ENCODE data around the gene HELT.
A peak's percentile ranks its signal among the peaks of the same experiment; 100 is the strongest.

The HELT gene

DNA sequence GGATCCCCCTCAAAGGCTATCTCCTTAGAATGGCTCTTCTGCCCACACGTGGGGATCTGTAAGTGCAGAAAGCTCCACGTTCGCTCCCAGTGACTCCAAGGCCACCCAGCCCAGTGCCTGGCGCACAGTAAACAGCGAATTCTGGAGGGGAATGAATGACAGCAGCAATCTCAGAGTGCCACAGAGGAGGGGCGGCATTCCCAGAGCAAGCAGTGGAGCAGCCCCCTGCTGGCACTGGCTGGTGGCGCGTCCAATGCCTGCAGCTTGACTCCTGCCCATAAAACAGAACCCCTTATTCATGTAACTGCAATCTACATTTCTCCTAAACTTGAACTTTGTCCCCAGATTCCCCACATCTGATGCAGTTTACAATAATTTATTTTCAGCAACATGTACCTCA is 6.9 kb upstream of the HELT start:
- TF ChIP-seq ZNF8 (CRISPR knock-in tag; IDR thresholded peaks at IDR 0.05), result no peak
- TF ChIP-seq, protein P1, sequence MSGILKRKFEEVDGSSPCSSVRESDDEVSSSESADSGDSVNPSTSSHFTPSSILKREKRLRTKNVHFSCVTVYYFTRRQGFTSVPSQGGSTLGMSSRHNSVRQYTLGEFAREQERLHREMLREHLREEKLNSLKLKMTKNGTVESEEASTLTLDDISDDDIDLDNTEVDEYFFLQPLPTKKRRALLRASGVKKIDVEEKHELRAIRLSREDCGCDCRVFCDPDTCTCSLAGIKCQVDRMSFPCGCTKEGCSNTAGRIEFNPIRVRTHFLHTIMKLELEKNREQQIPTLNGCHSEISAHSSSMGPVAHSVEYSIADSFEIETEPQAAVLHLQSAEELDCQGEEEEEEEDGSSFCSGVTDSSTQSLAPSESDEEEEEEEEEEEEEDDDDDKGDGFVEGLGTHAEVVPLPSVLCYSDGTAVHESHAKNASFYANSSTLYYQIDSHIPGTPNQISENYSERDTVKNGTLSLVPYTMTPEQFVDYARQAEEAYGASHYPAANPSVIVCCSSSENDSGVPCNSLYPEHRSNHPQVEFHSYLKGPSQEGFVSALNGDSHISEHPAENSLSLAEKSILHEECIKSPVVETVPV (CRISPR knock-in tag; IDR thresholded peaks at IDR 0.05), result no peak
- no peak for TF ChIP-seq ARNTL (CRISPR knock-in tag; IDR thresholded peaks at IDR 0.05; ENCODE audit: borderline replicate concordance, low read depth)
- TF ChIP-seq TCF4 (CRISPR knock-in tag; IDR thresholded peaks at IDR 0.05; ENCODE audit: borderline replicate concordance), result no peak
- TF ChIP-seq, protein P2, sequence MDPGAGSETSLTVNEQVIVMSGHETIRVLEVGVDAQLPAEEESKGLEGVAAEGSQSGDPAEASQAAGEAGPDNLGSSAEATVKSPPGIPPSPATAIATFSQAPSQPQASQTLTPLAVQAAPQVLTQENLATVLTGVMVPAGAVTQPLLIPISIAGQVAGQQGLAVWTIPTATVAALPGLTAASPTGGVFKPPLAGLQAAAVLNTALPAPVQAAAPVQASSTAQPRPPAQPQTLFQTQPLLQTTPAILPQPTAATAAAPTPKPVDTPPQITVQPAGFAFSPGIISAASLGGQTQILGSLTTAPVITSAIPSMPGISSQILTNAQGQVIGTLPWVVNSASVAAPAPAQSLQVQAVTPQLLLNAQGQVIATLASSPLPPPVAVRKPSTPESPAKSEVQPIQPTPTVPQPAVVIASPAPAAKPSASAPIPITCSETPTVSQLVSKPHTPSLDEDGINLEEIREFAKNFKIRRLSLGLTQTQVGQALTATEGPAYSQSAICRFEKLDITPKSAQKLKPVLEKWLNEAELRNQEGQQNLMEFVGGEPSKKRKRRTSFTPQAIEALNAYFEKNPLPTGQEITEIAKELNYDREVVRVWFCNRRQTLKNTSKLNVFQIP (CRISPR knock-in tag; IDR thresholded peaks at IDR 0.05; ENCODE audit: borderline replicate concordance, low read depth), result no peak
- TF ChIP-seq, protein P3, sequence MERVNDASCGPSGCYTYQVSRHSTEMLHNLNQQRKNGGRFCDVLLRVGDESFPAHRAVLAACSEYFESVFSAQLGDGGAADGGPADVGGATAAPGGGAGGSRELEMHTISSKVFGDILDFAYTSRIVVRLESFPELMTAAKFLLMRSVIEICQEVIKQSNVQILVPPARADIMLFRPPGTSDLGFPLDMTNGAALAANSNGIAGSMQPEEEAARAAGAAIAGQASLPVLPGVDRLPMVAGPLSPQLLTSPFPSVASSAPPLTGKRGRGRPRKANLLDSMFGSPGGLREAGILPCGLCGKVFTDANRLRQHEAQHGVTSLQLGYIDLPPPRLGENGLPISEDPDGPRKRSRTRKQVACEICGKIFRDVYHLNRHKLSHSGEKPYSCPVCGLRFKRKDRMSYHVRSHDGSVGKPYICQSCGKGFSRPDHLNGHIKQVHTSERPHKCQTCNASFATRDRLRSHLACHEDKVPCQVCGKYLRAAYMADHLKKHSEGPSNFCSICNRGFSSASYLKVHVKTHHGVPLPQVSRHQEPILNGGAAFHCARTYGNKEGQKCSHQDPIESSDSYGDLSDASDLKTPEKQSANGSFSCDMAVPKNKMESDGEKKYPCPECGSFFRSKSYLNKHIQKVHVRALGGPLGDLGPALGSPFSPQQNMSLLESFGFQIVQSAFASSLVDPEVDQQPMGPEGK (CRISPR knock-in tag; IDR thresholded peaks at IDR 0.05; ENCODE audit: borderline replicate concordance), result no peak
- TF ChIP-seq, protein P4, sequence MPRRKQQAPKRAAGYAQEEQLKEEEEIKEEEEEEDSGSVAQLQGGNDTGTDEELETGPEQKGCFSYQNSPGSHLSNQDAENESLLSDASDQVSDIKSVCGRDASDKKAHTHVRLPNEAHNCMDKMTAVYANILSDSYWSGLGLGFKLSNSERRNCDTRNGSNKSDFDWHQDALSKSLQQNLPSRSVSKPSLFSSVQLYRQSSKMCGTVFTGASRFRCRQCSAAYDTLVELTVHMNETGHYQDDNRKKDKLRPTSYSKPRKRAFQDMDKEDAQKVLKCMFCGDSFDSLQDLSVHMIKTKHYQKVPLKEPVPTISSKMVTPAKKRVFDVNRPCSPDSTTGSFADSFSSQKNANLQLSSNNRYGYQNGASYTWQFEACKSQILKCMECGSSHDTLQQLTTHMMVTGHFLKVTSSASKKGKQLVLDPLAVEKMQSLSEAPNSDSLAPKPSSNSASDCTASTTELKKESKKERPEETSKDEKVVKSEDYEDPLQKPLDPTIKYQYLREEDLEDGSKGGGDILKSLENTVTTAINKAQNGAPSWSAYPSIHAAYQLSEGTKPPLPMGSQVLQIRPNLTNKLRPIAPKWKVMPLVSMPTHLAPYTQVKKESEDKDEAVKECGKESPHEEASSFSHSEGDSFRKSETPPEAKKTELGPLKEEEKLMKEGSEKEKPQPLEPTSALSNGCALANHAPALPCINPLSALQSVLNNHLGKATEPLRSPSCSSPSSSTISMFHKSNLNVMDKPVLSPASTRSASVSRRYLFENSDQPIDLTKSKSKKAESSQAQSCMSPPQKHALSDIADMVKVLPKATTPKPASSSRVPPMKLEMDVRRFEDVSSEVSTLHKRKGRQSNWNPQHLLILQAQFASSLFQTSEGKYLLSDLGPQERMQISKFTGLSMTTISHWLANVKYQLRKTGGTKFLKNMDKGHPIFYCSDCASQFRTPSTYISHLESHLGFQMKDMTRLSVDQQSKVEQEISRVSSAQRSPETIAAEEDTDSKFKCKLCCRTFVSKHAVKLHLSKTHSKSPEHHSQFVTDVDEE (CRISPR knock-in tag; IDR thresholded peaks at IDR 0.05), result no peak
- TF ChIP-seq BACH2 (CRISPR knock-in tag; IDR thresholded peaks at IDR 0.05; ENCODE audit: borderline replicate concordance), result no peak
- no peak for TF ChIP-seq ZNF565 (CRISPR knock-in tag; conservative IDR thresholded peaks at IDR 0.05; ENCODE audit: low read depth)
- TF ChIP-seq ESRRG (CRISPR knock-in tag; IDR thresholded peaks at IDR 0.05), result no peak
- ATAC-seq, result peak; percentile 90

DNA sequence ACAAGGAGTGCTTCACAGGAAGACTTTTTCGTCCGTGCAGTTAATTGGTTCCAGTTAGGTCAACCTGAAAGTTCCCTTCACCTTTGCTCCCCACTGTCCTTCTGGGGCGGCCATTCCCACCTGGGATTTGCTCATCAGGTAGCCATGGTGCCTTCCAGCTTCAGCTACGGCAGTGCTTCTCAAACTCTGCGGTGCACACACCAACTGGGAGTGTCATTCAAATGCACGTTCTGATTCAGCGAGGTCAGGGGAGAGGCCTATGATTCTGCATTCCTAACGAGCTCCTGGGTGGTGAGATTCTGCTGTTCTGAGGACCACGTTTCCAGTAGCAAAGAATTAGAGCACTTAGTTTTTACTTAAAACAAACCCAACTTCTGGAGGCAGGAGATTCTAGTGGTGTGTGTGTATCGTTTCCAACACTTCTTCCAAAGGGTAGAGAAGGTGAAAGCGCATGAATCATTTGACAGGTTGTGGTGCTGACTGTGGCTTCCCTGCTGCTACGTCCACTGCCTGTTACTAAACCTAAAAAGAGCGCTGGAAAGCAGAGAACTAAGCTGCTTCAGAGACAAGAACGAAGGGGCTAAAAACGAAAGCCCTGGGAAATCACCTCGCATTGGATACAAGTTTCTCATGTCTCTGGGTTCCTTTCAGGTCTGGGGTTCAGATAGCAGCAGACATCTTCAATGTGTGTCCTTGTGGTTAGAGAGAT is 4.7 kb upstream of the HELT start:
- TF ChIP-seq CSDC2 (CRISPR knock-in tag; IDR thresholded peaks at IDR 0.05), result no peak
- TF ChIP-seq OSR1 (CRISPR knock-in tag; IDR thresholded peaks at IDR 0.05), result no peak
- no peak for TF ChIP-seq ZNF70 (CRISPR knock-in tag; IDR thresholded peaks at IDR 0.05)
- TF ChIP-seq ESRRG (CRISPR knock-in tag; IDR thresholded peaks at IDR 0.05), result no peak
- no peak for ATAC-seq

DNA sequence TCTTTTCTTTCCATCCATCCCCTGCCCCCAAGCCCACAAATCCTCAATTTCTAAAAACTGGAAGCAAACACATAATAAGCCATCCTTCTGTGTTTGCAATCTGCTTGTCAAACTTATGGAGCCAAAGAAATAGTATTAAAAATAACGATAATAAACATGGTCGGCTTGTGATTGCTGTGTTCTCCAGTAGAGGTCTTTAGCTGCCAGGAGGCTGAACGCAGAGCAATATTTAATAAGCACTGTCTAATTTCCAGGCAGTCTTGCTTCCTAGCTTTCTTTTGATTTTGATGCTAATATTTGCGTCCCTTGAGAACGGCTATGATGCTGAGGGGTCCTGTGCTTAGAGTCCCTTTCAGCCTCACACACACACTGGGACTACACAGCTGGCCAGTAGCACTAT is 3.2 kb upstream of the HELT start:
- TF ChIP-seq CSDC2 (CRISPR knock-in tag; IDR thresholded peaks at IDR 0.05) (no peak), TCF4 (CRISPR knock-in tag; IDR thresholded peaks at IDR 0.05; ENCODE audit: borderline replicate concordance) (no peak)
- TF ChIP-seq, protein P5, sequence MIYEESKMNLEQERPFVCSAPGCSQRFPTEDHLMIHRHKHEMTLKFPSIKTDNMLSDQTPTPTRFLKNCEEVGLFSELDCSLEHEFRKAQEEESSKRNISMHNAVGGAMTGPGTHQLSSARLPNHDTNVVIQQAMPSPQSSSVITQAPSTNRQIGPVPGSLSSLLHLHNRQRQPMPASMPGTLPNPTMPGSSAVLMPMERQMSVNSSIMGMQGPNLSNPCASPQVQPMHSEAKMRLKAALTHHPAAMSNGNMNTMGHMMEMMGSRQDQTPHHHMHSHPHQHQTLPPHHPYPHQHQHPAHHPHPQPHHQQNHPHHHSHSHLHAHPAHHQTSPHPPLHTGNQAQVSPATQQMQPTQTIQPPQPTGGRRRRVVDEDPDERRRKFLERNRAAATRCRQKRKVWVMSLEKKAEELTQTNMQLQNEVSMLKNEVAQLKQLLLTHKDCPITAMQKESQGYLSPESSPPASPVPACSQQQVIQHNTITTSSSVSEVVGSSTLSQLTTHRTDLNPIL (CRISPR knock-in tag; IDR thresholded peaks at IDR 0.05; ENCODE audit: low read depth), result no peak
- ATAC-seq, result 0 out of 3 replicates have a peak, but pooled peaks have one; percentile 32

DNA sequence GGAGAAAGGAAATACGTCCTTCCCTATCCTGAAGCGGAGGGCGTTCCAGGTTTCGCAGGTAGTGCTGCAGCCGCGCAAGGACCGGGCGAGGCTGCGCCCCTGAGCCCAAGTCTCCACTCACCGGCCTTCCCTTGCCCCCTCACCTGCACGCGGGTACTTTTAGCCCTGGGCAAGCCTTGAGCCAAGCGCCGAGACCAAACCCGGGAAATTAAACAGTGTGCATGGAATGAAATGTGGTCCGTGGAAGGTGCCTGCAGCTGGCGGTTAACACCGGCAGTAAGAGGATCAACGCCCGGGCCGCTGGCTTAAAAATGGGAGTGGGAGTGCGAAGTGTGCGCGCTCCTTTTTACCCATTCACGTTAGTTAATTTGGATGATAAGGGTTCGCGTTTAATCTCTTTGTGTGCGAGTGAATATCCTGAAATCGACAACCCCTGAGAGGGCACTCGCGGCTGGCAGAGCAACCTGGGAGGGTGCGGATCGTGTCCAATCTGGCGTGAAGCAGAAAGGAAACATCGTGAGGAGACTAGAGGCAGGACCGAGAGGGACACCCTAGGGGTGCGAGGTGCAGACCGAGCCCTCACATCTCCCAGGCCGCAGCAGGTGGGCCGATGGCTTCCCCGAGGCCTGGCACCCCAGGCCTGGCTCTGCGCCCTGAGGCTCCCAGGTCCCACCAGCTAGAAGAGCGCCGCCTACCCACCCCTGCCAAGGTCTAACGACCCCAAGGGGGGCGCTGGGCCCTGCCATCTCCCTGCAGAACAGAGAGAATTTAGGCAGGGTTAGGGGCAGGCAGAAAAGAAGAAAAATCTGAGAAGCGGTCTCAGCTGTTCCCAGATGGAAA is 2.0 kb upstream of the HELT start:
- ATAC-seq, result no peak
- TF ChIP-seq SNAI2 (CRISPR knock-in tag; IDR thresholded peaks at IDR 0.05), result no peak
- TF ChIP-seq PPARA (CRISPR knock-in tag; IDR thresholded peaks at IDR 0.05; ENCODE audit: borderline replicate concordance), result no peak
- no peak for TF ChIP-seq ZFP3 (CRISPR knock-in tag; IDR thresholded peaks at IDR 0.05)
- TF ChIP-seq GLIS3 (CRISPR knock-in tag; IDR thresholded peaks at IDR 0.05), result no peak
- no peak for TF ChIP-seq CSDC2 (CRISPR knock-in tag; IDR thresholded peaks at IDR 0.05)
- no peak for TF ChIP-seq ESRRG (CRISPR knock-in tag; IDR thresholded peaks at IDR 0.05)
- no peak for TF ChIP-seq ZNF565 (CRISPR knock-in tag; conservative IDR thresholded peaks at IDR 0.05; ENCODE audit: low read depth)
- TF ChIP-seq, protein P4 (CRISPR knock-in tag; IDR thresholded peaks at IDR 0.05), result no peak
- TF ChIP-seq, protein P5 (CRISPR knock-in tag; IDR thresholded peaks at IDR 0.05; ENCODE audit: low read depth), result no peak
- no peak for TF ChIP-seq RARB (CRISPR knock-in tag; IDR thresholded peaks at IDR 0.05)
- no peak for TF ChIP-seq ZNF8 (CRISPR knock-in tag; IDR thresholded peaks at IDR 0.05)
- TF ChIP-seq ZNF70 (CRISPR knock-in tag; IDR thresholded peaks at IDR 0.05), result no peak
